GM23248 (cell line): ENCODE results near the gene PLA2G4C. TPM values are rescaled to one million over a fixed set of nuclear protein-coding genes. Genes with fewer than 3 reads are reported as not detected.
"Not testable (repeated sequence)": the region's sequence is repeated elsewhere in the genome, so short reads cannot be mapped to it uniquely, and the experiment has no call there.

Experiments
- DNase-seq: peaks from one replicate; pipeline ENCODE4 v3.0.0-alpha.2; 2015
- H2AFZ ChIP-seq: fragments of 200-600 bp; sonication (generic); 2 replicates; pipeline ENCODE4 v1.6.1; 2016; ENCODE audit warnings: antibody characterized with exemption
- H3F3A ChIP-seq: fragments of 200-600 bp; sonication (generic); 2 replicates; pipeline ENCODE4 v1.6.1; 2016; ENCODE audit warnings: mild to moderate bottlenecking, antibody characterized with exemption, mixed run types; ENCODE audit not compliant: insufficient read depth
- H3K27ac ChIP-seq: fragments of 200-600 bp; sonication (generic); 2 replicates; pipeline ENCODE4 v1.5.1; 2016; ENCODE audit warnings: mild to moderate bottlenecking
- H3K27me3 ChIP-seq: fragments of 200-600 bp; sonication (generic); replicated peaks from 2 replicates; pipeline ENCODE4 v1.6.1; 2016; ENCODE audit warnings: mild to moderate bottlenecking; ENCODE audit not compliant: insufficient read depth
- H3K36me3 ChIP-seq: fragments of 200-600 bp; sonication (generic); 2 replicates; pipeline ENCODE4 v1.6.1; 2016; ENCODE audit warnings: low read depth, mild to moderate bottlenecking
- H3K4me1 ChIP-seq: fragments of 200-600 bp; sonication (generic); 2 replicates; pipeline ENCODE4 v1.6.1; 2016; ENCODE audit warnings: mild to moderate bottlenecking; ENCODE audit not compliant: insufficient read depth
- H3K4me2 ChIP-seq: fragments of 200-600 bp; sonication (generic); one replicate; pipeline ENCODE4 v1.6.1; 2016; ENCODE audit warnings: mild to moderate bottlenecking; ENCODE audit not compliant: unreplicated experiment
- H3K4me3 ChIP-seq: fragments of 200-600 bp; sonication (generic); 2 replicates; pipeline ENCODE4 v1.5.1; 2016; ENCODE audit warnings: mild to moderate bottlenecking
- H3K79me2 ChIP-seq: fragments of 200-600 bp; sonication (generic); 2 replicates; pipeline ENCODE4 v1.6.1; 2016; ENCODE audit warnings: mild to moderate bottlenecking; ENCODE audit not compliant: insufficient read depth
- H3K9ac ChIP-seq: fragments of 200-600 bp; sonication (generic); 2 replicates; pipeline ENCODE4 v1.6.1; 2016; ENCODE audit warnings: mild to moderate bottlenecking
- H3K9me2 ChIP-seq: fragments of 200-600 bp; sonication (generic); 2 replicates; pipeline ENCODE4 v1.6.1; 2016; ENCODE audit warnings: mixed run types, mild to moderate bottlenecking, moderate library complexity; ENCODE audit not compliant: insufficient read depth
- H3K9me3 ChIP-seq: fragments of 200-600 bp; sonication (generic); one replicate; pipeline ENCODE4 v1.6.1; 2017; ENCODE audit warnings: low read depth
- H4K20me1 ChIP-seq: fragments of 200-600 bp; sonication (generic); 2 replicates; pipeline ENCODE4 v1.6.0; 2016; ENCODE audit not compliant: insufficient read depth
- EZH2 ChIP-seq: fragments of 200-600 bp; sonication (generic); IDR thresholded peaks from 2 replicates; pipeline ENCODE4 v1.6.1; 2018; ENCODE audit warnings: antibody characterized with exemption, mild to moderate bottlenecking; ENCODE audit not compliant: insufficient read depth, poor library complexity, severe bottlenecking
- EZH2phosphoT487 ChIP-seq: fragments of 200-600 bp; sonication (generic); IDR thresholded peaks from 2 replicates; pipeline ENCODE4 v1.6.1; 2018; ENCODE audit warnings: antibody characterized with exemption, moderate library complexity, mild to moderate bottlenecking, low read depth; ENCODE audit not compliant: insufficient read depth
- WGBS, 2 experiments: methylation state at CpG; one replicate each; pipeline ENCODE4 v1.1.6; 2015 to 2017; ENCODE audit warnings: low lambda C conversion rate in 2 of 2, low coverage in 1 of 2; ENCODE audit errors: missing lambda C conversion rate in 2 of 2; 5-methylcytosine and 5-hydroxymethylcytosine counted together
- in situ Hi-C: fragments of 300-500 bp; cut with MboI; formaldehyde crosslinking; loops from 2 replicates; pipeline ENCODE4 v1.15.0; 2020
- polyA plus RNA-seq: library from polyadenylated mRNA; unstranded; fragments of >200 nt; fragmentation: Nextera tagmentation; extraction: Ambion mirVana; gene quantifications from 2 replicates; pipeline ENCODE4 v1.2.1, GENCODE V29; 2016
- total RNA-seq: library from RNA; depleted of rRNA; stranded (reverse); fragments of >200 nt; shearing (Covaris generic); gene quantifications from 2 replicates; pipeline ENCODE4 v1.2.3, GENCODE V29; 2014

Gene PLA2G4C
- total and polyA plus RNA-seq, 2 experiments from 2014 or later: 0.76 to 1.9 TPM

DNA sequence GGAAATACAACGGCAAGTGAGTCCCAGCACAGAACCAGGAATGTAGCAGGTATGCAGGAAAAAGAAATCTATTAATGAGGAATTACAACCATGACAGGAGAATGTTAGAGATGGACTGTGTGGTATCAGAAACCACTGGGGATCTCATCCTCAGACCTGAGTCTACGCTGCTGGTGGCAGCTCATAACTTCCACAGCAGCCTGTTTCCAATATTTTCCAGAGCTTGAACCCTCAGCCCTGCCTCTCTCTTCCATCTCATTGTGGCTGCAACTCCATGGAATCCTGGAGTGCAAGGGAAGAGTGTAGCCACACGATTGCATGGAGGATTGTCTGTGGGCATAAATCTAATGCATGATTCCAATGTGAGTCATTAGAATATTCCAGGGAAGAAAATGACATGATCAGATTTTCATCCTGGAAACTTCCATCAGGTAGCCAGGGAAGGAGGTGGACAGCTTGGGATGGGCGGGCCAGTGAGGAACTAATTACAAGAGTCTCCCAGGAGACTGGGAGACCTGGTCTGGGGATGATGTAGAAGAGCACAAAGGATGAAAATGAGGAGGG is 14.9 kb downstream of the PLA2G4C start:
- no peak overlapping the region for H2AFZ ChIP-seq
- H3K36me3 ChIP-seq: no peaks in the 10 kb centered on the region
- peaks cover 13% of the 10 kb centered on the region; the same call in 1 of the 2 replicates for H3F3A ChIP-seq
- H3K27ac ChIP-seq: no peak overlapping the region
- no peak overlapping the region for H3K4me3 ChIP-seq
- WGBS, 2 experiments: 71 to 75% methylated on average over 4 of the region's 4 CpGs
- in situ Hi-C loops: no loop called here
- H3K79me2 ChIP-seq: no peaks in the 10 kb centered on the region
- H4K20me1 ChIP-seq: no peaks in the 10 kb centered on the region
- no peak overlapping the region for H3K4me2 ChIP-seq
- H3K9ac ChIP-seq: no peak overlapping the region
- DNase-seq: peak; percentile 17
- no peaks in the 10 kb centered on the region for H3K9me3 ChIP-seq
- TF ChIP-seq EZH2phosphoT487 (no peak), EZH2 (no peak)
- H3K27me3 ChIP-seq: peaks cover 27% of the 10 kb centered on the region
- no peaks in the 10 kb centered on the region for H3K9me2 ChIP-seq
- H3K4me1 ChIP-seq: peaks cover 6% of the 10 kb centered on the region

DNA sequence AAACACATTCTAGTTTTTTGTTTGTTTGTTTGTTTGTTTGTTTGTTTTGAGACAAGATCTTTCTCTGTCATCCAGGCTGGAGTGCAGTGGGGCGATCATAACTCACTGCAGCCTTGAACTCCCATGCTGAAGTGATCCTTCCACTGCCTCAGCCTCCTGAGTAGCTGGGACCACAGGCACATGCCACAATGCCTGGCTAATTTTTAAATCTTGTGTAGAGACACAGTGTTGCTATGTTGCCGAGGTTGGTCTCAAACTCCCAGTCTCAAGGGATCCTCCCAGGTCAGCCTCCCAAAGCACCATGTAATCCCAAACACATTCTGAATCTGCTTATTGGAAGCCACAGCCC is 15.8 kb downstream of the PLA2G4C start:
- Histone ChIP-seq H3K36me3 (no peaks in the 10 kb centered on the region), H3K9me3 (no peaks in the 10 kb centered on the region), H3K9me2 (no peaks in the 10 kb centered on the region), H3F3A (peaks cover 19% of the 10 kb centered on the region), H3K4me3 (no peak overlapping the region), H3K27me3 (peaks cover 27% of the 10 kb centered on the region), H3K4me1 (peaks cover 6% of the 10 kb centered on the region), H3K27ac (no peak overlapping the region), H4K20me1 (no peaks in the 10 kb centered on the region), H2AFZ (no peak overlapping the region), H3K79me2 (no peaks in the 10 kb centered on the region), H3K9ac (no peak overlapping the region), H3K4me2 (no peak overlapping the region)
- no peak for DNase-seq
- in situ Hi-C loops: no loop called here
- TF ChIP-seq EZH2: no peak
- no peak for TF ChIP-seq EZH2phosphoT487
- 85 to 88% methylated on average over 2 of the region's 2 CpGs for WGBS, 2 experiments

DNA sequence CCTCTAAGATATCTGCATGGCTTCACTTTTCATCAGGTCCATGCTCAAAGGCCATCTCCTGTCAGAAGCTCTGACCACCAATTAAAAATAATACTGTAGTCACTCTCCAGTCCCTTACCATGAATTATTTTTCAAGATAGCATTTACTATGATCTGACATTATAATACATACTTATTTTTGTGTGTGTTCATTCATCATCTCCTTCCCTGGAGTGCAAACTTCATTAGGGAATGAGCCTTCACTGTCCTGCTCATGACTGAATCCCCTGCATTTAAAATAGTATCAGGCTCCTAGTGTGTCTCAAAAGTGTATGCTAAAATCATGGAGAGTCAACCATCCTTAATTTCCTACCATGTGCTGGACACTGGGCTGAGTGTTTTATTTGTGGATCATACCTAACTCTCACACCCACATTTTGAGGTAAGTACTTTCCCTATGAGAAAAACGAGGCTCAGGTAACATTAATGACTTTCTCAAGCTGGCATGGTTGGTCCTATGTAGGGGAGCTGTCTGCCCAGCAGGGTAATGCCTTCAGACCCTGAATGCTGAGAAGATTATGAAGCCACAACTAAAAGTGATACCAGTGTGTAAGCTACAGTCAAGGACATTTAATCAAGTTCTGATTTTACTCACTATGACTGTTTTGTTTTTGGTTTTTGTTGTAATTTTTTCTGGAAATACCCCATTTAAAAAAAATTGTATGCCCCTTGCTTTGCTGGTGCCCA is 16.3 kb downstream of the PLA2G4C start:
- WGBS, 2 experiments: 10 to 18% methylated on average over 1 of the region's 1 CpG
- peaks cover 19% of the 10 kb centered on the region for H3F3A ChIP-seq
- H3K9me2 ChIP-seq: no peaks in the 10 kb centered on the region
- no peak overlapping the region for H3K4me2 ChIP-seq
- no peak overlapping the region for H2AFZ ChIP-seq
- H3K79me2 ChIP-seq: no peaks in the 10 kb centered on the region
- H3K27me3 ChIP-seq: peaks cover 31% of the 10 kb centered on the region
- no peak overlapping the region for H3K9ac ChIP-seq
- H3K27ac ChIP-seq: no peak overlapping the region
- no peaks in the 10 kb centered on the region for H3K36me3 ChIP-seq
- in situ Hi-C loops: no loop called here
- no peaks in the 10 kb centered on the region for H4K20me1 ChIP-seq
- no peak for TF ChIP-seq EZH2
- TF ChIP-seq EZH2phosphoT487: no peak
- DNase-seq: no peak
- no peaks in the 10 kb centered on the region for H3K9me3 ChIP-seq
- no peak overlapping the region for H3K4me3 ChIP-seq
- peaks cover 6% of the 10 kb centered on the region for H3K4me1 ChIP-seq

DNA sequence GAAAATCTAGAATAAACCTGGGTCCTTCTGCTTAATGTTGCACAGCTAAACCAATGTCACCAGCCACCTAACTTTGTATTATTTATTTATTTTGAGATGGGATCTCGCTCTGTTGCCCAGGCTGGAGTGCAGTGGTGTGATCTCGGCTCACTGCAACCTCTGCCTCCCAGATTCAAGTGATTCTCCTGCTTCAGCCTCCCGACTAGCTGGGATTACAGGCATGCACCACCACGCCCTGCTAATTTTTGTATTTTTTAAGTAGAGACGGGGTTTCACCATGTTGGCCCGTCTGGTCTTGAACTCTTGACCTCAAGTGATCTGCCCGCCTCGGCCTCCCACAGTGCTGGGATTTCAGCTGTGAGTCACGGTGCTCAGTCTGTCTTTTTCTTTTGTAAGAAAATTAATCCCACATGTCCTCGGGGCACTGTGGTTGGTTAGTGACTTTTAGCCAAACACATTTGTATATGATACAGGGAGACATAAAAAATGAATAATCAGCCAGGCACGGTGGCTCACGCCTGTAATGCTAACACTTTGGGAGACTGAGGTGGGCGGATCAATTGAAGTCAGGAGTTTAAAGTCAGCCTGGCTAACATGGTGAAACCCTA is 19.4 kb downstream of the PLA2G4C start:
- DNase-seq: peak; percentile 94
- Histone ChIP-seq H3K27ac (peak overlapping the region; percentile 65), H3K4me2 (peak overlapping the region; percentile 24), H3F3A (peaks cover 19% of the 10 kb centered on the region), H3K27me3 (peaks cover 56% of the 10 kb centered on the region)
- H2AFZ ChIP-seq, H3K9ac ChIP-seq, H3K79me2 ChIP-seq, H3K9me3 ChIP-seq, H4K20me1 ChIP-seq, H3K4me1 ChIP-seq, in situ Hi-C loops, H3K4me3 ChIP-seq, H3K9me2 ChIP-seq, H3K36me3 ChIP-seq: not testable (repeated sequence)
- TF ChIP-seq EZH2phosphoT487: 0 out of 2 replicates have a peak, but pooled peaks have one; percentile 57
- WGBS, 2 experiments: 12 to 16% methylated on average over 13 of the region's 13 CpGs
